B cell (primary cell): ENCODE results near the gene RAB3C. TPM values are rescaled to one million over a fixed set of nuclear protein-coding genes. Genes with fewer than 3 reads are reported as not detected.

ENCODE experiments used
- ATAC-seq: fragments of 200-7000 bp; cut with Tn5 transposase; one replicate; pipeline ENCODE4 v1.10.0; 2021; ENCODE audit warnings: low read depth, mild to moderate bottlenecking, moderate number of reproducible peaks, moderate library complexity
- CTCF ChIA-PET: fragments of 350-600 bp; sonication (Branson Sonifier 250); formaldehyde crosslinking; loops from one replicate; lab custom pipeline; 2021; ENCODE audit warnings: antibody characterized with exemption, inconsistent platforms; lab: Charles Lee
- POLR2A ChIA-PET: fragments of 350-600 bp; sonication (Branson Sonifier 250); formaldehyde crosslinking; loops from one replicate; lab custom pipeline; 2021; ENCODE audit warnings: antibody characterized with exemption; lab: Charles Lee
- DNase-seq: peaks from one replicate; pipeline ENCODE4 v3.0.0; 2013
- H2AFZ ChIP-seq: 2 replicates; pipeline ENCODE4 v1.6.1; 2012; ENCODE audit warnings: mild to moderate bottlenecking, low read depth, low read length; ENCODE audit not compliant: insufficient read depth, poor library complexity, severe bottlenecking
- H3K27ac ChIP-seq, 2 donors: 1 replicate in 1 of 2; 2 replicates in 1 of 2; pipeline ENCODE4 v1.5.1; 2012 to 2013; ENCODE audit warnings: low read length in 2 of 2, mild to moderate bottlenecking in 2 of 2, moderate library complexity in 1 of 2
- H3K27me3 ChIP-seq, 4 experiments: fragments of 200-600 bp in 1 of 4; sonication (generic) in 1 of 4; replicated peaks in 1 of 4; 1 replicate in 2 of 4; 2 replicates in 2 of 4; pipeline versions ENCODE4 v1.6.1 to v1.7.0; 2013 to 2016; ENCODE audit warnings: low read length in 3 of 4, mild to moderate bottlenecking in 2 of 4, mixed read lengths in 1 of 4, moderate library complexity in 1 of 4; ENCODE audit not compliant: insufficient read depth in 4 of 4, control insufficient read depth in 3 of 4; ENCODE audit errors: control extremely low read depth in 1 of 4
- H3K36me3 ChIP-seq, 2 experiments: replicated peaks in 1 of 2; 1 replicate in 1 of 2; 2 replicates in 1 of 2; pipeline versions ENCODE4 v1.6.1 to v1.7.1; 2013; ENCODE audit warnings: low read length in 1 of 2; ENCODE audit not compliant: insufficient read depth in 2 of 2, control insufficient read depth in 1 of 2; ENCODE audit errors: control extremely low read depth in 1 of 2, extremely low read depth in 1 of 2
- H3K4me1 ChIP-seq, 2 donors: fragments of 200-600 bp in 1 of 2; sonication (generic) in 1 of 2; 1 replicate in 1 of 2; 2 replicates in 1 of 2; pipeline versions ENCODE4 v1.5.1 to v1.6.1; 2013 to 2017; ENCODE audit warnings: low read length in 2 of 2; ENCODE audit not compliant: control insufficient read depth in 2 of 2, insufficient read depth in 2 of 2
- H3K4me2 ChIP-seq: replicated peaks from 2 replicates; pipeline ENCODE3; 2012; ENCODE audit warnings: mild to moderate bottlenecking, low read depth, low read length; ENCODE audit not compliant: poor library complexity, severe bottlenecking
- H3K4me3 ChIP-seq, 5 experiments: fragments of 200-600 bp in 1 of 5; sonication (generic) in 1 of 5; 1 replicate in 3 of 5; 2 replicates in 2 of 5; pipeline versions ENCODE4 v1.5.1 to v1.7.0; 2011 to 2016; ENCODE audit warnings: low read length in 4 of 5, mild to moderate bottlenecking in 4 of 5, low read depth in 2 of 5, control low read depth in 1 of 5, moderate library complexity in 1 of 5; ENCODE audit not compliant: insufficient read depth in 1 of 5; ENCODE audit errors: control extremely low read depth in 1 of 5, extremely low read depth in 1 of 5
- H3K79me2 ChIP-seq: fragments of 200-600 bp; sonication (generic); one replicate; pipeline ENCODE4 v1.6.0; 2016; ENCODE audit warnings: low read length; ENCODE audit not compliant: control insufficient read depth, insufficient read depth
- H3K9ac ChIP-seq: fragments of 200-600 bp; sonication (generic); 2 replicates; pipeline ENCODE4 v1.6.1; 2017; ENCODE audit warnings: mild to moderate bottlenecking, low read length, moderate library complexity
- H3K9me3 ChIP-seq, 3 donors: one replicate each; pipeline versions ENCODE4 v1.6.1 to v1.7.1; 2013; ENCODE audit warnings: low read length in 2 of 3; ENCODE audit not compliant: control insufficient read depth in 2 of 3, insufficient read depth in 1 of 3; ENCODE audit errors: control extremely low read depth in 1 of 3
- H4K20me1 ChIP-seq: 2 replicates; pipeline ENCODE4 v1.6.0; 2012; ENCODE audit warnings: mild to moderate bottlenecking, low read length; ENCODE audit not compliant: insufficient read depth, control insufficient read depth, poor library complexity, severe bottlenecking
- H3K27ac Mint-ChIP-seq: one replicate; pipeline ENCODE4 v1.8.0; 2021; ENCODE audit warnings: mixed read lengths
- H3K27me3 Mint-ChIP-seq: one replicate; pipeline ENCODE4 v1.8.0; 2021; ENCODE audit warnings: mixed read lengths
- H3K4me1 Mint-ChIP-seq: one replicate; pipeline ENCODE4 v1.8.0; 2021; ENCODE audit warnings: mixed read lengths
- H3K4me3 Mint-ChIP-seq: one replicate; pipeline ENCODE4 v1.8.0; 2021; ENCODE audit warnings: mixed read lengths
- H3K9me3 Mint-ChIP-seq: one replicate; pipeline ENCODE4 v1.8.0; 2022; ENCODE audit warnings: mixed read lengths; ENCODE audit not compliant: insufficient read depth
- EZH2 ChIP-seq: IDR thresholded peaks from 2 replicates; pipeline ENCODE4 v1.6.1; 2012; ENCODE audit warnings: borderline replicate concordance, low read depth, mild to moderate bottlenecking, moderate library complexity, low read length; ENCODE audit not compliant: insufficient read depth, poor library complexity, severe bottlenecking
- WGBS: methylation state at CpG from one replicate; pipeline ENCODE4 v1.1.5; 2013; ENCODE audit warnings: missing lambda C conversion rate; ENCODE audit not compliant: insufficient coverage; 5-methylcytosine and 5-hydroxymethylcytosine counted together
- intact Hi-C: fragments of 100-400 bp; cut with micrococcal nuclease; formaldehyde crosslinking; loops from one replicate; pipeline ENCODE4 v1.10.0; 2022
- polyA plus RNA-seq: library from polyadenylated mRNA; depleted of rRNA; stranded (reverse); fragments of >200 nt; gene quantifications from 2 replicates; pipeline ENCODE4 v1.2.3, GENCODE V29; 2012
- total RNA-seq, 2 donors: library from RNA; stranded (reverse); fragments of 120-200 nt in 1 of 2; gene quantifications; 1 replicate in 1 of 2; 2 replicates in 1 of 2; pipeline versions ENCODE4 v1.2.3 to v1.2.4, GENCODE V29; 2013 to 2022
- TF ChIP-seq, protein P1 (sequence below): fragments of 200-600 bp; IDR thresholded peaks from one replicate; pipeline ENCODE4 v1.8.0; 2022; ENCODE audit warnings: antibody characterized with exemption, mild to moderate bottlenecking

The RAB3C gene
- total and polyA plus RNA-seq, 2 donors (not counting 1 experiment from before 2014, with no cell fraction given): 0.20 to 0.58 TPM

DNA sequence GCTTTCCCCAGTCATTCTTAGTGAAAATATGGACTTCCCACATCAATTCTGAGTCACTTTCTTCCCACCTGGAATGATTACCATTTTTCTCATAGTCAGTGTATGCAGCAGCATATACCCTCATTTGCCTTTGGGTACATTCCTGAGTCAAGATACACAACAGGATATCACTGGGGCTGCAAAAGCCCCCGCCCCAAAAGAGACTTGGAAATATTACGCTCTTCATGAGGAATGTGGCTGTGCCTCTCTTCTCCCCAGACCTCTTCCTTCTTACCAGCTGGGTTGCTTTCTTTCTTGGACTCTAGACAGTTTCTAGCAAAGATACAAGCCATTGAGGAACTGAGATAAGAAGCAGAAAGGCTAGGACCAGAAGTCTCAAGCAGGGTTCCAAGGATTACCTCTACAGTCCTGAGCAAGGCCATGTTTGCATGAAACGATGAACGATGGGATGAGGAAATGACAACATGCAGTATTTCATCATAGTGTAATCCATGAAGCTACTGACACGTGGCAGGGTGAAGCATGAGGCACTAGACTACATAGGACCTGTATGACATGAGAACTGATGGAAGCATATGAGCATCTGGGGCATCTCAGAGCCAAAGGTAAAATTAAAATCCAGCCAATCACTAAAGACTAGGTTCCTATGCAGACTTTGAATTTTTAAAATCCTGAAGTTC, 218.1 kb downstream of the RAB3C start:
- no peak overlapping the region for H3K27ac ChIP-seq
- no peak for ATAC-seq
- H3K36me3 ChIP-seq: no peaks in the 10 kb centered on the region
- no peaks in the 10 kb centered on the region for H3K9me3 Mint-ChIP-seq
- CTCF ChIA-PET: no interaction called here
- no peak overlapping the region for H3K4me3 ChIP-seq
- H3K9me3 ChIP-seq: no peaks in the 10 kb centered on the region
- no peaks in the 10 kb centered on the region for H3K4me1 ChIP-seq
- H3K27me3 ChIP-seq: peaks cover 0 to 7% (median 1%) of the 10 kb centered on the region in 4 experiments
- no peak overlapping the region for H2AFZ ChIP-seq
- 73% methylated on average over 2 of the region's 5 CpGs for WGBS
- no peak overlapping the region for H3K9ac ChIP-seq
- DNase-seq: no peak
- H3K27me3 Mint-ChIP-seq: peaks cover 12% of the 10 kb centered on the region
- POLR2A ChIA-PET: no interaction called here
- H3K27ac Mint-ChIP-seq: no peak overlapping the region
- H3K4me3 Mint-ChIP-seq: no peak overlapping the region
- intact Hi-C loops: no loop called here
- H3K4me2 ChIP-seq: no peak overlapping the region
- H3K79me2 ChIP-seq: no peaks in the 10 kb centered on the region
- H3K4me1 Mint-ChIP-seq: no peaks in the 10 kb centered on the region
- no peaks in the 10 kb centered on the region for H4K20me1 ChIP-seq
- TF ChIP-seq, protein P1, sequence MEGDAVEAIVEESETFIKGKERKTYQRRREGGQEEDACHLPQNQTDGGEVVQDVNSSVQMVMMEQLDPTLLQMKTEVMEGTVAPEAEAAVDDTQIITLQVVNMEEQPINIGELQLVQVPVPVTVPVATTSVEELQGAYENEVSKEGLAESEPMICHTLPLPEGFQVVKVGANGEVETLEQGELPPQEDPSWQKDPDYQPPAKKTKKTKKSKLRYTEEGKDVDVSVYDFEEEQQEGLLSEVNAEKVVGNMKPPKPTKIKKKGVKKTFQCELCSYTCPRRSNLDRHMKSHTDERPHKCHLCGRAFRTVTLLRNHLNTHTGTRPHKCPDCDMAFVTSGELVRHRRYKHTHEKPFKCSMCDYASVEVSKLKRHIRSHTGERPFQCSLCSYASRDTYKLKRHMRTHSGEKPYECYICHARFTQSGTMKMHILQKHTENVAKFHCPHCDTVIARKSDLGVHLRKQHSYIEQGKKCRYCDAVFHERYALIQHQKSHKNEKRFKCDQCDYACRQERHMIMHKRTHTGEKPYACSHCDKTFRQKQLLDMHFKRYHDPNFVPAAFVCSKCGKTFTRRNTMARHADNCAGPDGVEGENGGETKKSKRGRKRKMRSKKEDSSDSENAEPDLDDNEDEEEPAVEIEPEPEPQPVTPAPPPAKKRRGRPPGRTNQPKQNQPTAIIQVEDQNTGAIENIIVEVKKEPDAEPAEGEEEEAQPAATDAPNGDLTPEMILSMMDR: no peak
- no peak for TF ChIP-seq EZH2

DNA sequence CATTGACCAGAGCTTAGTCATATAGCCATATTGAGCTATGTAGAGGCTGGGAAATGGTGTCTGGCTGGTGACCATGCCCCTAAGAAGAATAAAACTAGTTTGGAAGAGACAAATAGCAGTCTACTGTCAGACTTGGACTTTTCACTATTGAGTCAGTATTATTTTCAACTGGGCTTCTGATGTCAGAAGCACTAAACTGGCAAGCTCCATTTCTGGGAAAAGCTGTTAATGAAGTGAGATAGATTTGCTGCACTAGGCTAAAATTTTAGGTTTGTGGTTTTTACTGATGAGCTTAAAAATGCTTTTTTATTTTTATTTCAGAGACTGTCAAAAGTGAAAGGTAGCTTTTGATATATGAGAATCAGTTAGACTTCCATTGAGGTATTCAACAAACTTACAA, 220.2 kb downstream of the RAB3C start:
- Histone ChIP-seq H3K9me3 (no peaks in the 10 kb centered on the region), H3K79me2 (no peaks in the 10 kb centered on the region), H3K4me2 (no peak overlapping the region), H3K36me3 (no peaks in the 10 kb centered on the region), H3K27ac (no peak overlapping the region), H3K4me3 (no peak overlapping the region), H3K9ac (no peak overlapping the region), H2AFZ (no peak overlapping the region), H4K20me1 (no peaks in the 10 kb centered on the region), H3K4me1 (no peaks in the 10 kb centered on the region), H3K27me3 (peaks cover 0 to 7% (median 1%) of the 10 kb centered on the region in 4 experiments)
- Mint-ChIP-seq H3K27ac (no peak overlapping the region), H3K4me3 (no peak overlapping the region), H3K27me3 (peaks cover 12% of the 10 kb centered on the region), H3K9me3 (no peaks in the 10 kb centered on the region), H3K4me1 (no peaks in the 10 kb centered on the region)
- ChIA-PET POLR2A (no interaction called here), CTCF (interaction anchor here (0.7 to 0.8 kb wide), 2 partner anchors 68 to 325 kb away, joined by 3 to 5 read pairs; no protein-coding TSS in a partner anchor)
- DNase-seq (no peak), ATAC-seq (no peak)
- intact Hi-C loops: no loop called here
- TF ChIP-seq, protein P1: no peak
- no peak for TF ChIP-seq EZH2
